Adrenal gland (tissue), 5 donors: ENCODE measurements around the gene TBL2.

ENCODE experiments used
- CTCF ChIP-seq, 6 experiments: fragments of 450-650 bp in 4 of 6; fragments of 200-600 bp in 2 of 6; sonication (generic) in 1 of 6; IDR thresholded peaks; 1 replicate in 5 of 6; 2 replicates in 1 of 6; pipeline versions ENCODE4 v1.5.1 to v1.8.0; 2016 to 2021; ENCODE audit warnings: antibody characterized with exemption in 6 of 6, mild to moderate bottlenecking in 2 of 6, moderate library complexity in 1 of 6
- POLR2A ChIP-seq, 2 donors: fragments of 450-650 bp; IDR thresholded peaks; one replicate each; pipeline ENCODE4 v1.6.1; 2017; ENCODE audit warnings: antibody characterized with exemption in 2 of 2, mild to moderate bottlenecking in 2 of 2, moderate library complexity in 1 of 2
- donor health status: DM: no; HTN: no; CAD: no.

DNA sequence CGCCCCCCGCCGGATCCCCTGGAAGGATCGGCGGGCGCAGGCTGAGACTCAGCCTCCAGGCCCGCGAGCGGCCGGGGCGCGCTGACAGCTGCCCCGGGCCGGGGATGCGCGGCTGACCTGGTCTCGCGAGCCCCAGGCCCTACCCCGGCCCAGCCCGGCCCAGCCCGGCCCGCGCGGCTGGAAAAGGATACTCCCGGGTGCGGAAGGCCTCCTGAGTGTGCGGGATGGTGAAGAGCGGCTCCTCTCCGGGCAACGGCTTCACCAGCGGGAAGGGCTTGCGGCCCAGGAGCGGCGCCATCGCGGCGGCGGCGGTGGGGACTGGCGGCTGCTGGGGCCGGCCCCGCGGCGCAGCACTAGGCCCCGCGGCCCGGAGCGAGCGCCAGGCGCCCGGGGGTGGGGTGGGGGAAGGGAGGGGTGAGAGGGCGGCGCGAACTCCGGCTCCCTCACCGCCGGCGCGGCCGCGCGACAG lies 56.7 kb downstream of the TBL2 start:
- TF ChIP-seq CTCF (IDR thresholded peaks at IDR 0.05) (no peak), POLR2A (IDR thresholded peaks at IDR 0.05) (no peak)
